ENCODE results near the gene PACRG.

DNA sequence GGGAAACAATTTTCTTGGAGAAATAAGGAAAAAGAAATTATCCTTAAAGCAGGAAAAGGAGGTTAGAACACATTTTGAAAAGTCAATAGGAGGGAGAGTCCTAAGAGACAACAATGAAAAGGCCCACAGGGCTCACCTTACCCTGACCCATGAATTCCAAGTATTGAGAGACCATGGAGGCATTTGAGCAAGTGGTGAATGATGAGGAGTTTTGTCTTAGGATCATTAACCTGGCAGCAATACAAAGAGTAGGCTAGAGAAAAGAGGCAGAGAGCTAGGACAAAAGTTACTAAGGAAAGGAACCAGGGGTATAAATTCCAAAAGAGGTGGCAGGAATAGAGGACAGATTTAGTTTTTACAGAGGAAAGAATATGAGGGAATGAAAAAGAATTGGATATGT, 44.7 kb downstream of the PACRG start:
- TF ChIP-seq SPI1 (IDR thresholded peaks at IDR 0.05; ENCODE audit: low read depth, low read length) (no peak), POLR2AphosphoS5 (IDR thresholded peaks at IDR 0.05; ENCODE audit: low read depth, low read length) (no peak), POLR2A (IDR thresholded peaks at IDR 0.05; ENCODE audit: low read depth, low read length) (no peak), TAF1 (IDR thresholded peaks at IDR 0.05; ENCODE audit: low read depth, low read length) (no peak), POU2F2 (IDR thresholded peaks at IDR 0.05; ENCODE audit: low read depth, low read length) (no peak), PAX5 (IDR thresholded peaks at IDR 0.05; ENCODE audit: insufficient read depth, low read length, severe bottlenecking) (no peak)

All from GM12891 (cell line).